Measurements from ENCODE around the gene ZMYM2. TPM values are rescaled to one million over a fixed set of nuclear protein-coding genes. Genes with fewer than 3 reads are reported as not detected.

The ZMYM2 gene
- total and polyA plus RNA-seq, 2 donors, result 63.9 to 91.6 TPM

Other genes starting within 250 kb of the ZMYM2 start
- 71.2 TPM for gene PSPC1, start 175.8 kb upstream of the ZMYM2 start, total RNA-seq
- gene PSPC1, start 175.8 kb upstream of the ZMYM2 start, polyA plus RNA-seq, result 64.6 TPM
- 17.8 TPM for gene ZMYM5, start 95.1 kb upstream of the ZMYM2 start, total RNA-seq
- gene ZMYM5, start 95.1 kb upstream of the ZMYM2 start, polyA plus RNA-seq, result 18.4 TPM
- gene GJA3, start 202.3 kb downstream of the ZMYM2 start, total RNA-seq, result under 0.01 TPM
- 0.14 TPM for gene GJA3, start 202.3 kb downstream of the ZMYM2 start, polyA plus RNA-seq
- gene GJB2, start 234.2 kb downstream of the ZMYM2 start, total RNA-seq, result 9.3 TPM
- 38.1 TPM for gene GJB2, start 234.2 kb downstream of the ZMYM2 start, polyA plus RNA-seq